Measurements from ENCODE around the gene ZNF511. TPM values are rescaled to one million over a fixed set of nuclear protein-coding genes. Genes with fewer than 3 reads are reported as not detected.

Gene ZNF511
- total RNA-seq, 2 experiments from 2014 or later = 58.0 to 60.1 TPM

DNA sequence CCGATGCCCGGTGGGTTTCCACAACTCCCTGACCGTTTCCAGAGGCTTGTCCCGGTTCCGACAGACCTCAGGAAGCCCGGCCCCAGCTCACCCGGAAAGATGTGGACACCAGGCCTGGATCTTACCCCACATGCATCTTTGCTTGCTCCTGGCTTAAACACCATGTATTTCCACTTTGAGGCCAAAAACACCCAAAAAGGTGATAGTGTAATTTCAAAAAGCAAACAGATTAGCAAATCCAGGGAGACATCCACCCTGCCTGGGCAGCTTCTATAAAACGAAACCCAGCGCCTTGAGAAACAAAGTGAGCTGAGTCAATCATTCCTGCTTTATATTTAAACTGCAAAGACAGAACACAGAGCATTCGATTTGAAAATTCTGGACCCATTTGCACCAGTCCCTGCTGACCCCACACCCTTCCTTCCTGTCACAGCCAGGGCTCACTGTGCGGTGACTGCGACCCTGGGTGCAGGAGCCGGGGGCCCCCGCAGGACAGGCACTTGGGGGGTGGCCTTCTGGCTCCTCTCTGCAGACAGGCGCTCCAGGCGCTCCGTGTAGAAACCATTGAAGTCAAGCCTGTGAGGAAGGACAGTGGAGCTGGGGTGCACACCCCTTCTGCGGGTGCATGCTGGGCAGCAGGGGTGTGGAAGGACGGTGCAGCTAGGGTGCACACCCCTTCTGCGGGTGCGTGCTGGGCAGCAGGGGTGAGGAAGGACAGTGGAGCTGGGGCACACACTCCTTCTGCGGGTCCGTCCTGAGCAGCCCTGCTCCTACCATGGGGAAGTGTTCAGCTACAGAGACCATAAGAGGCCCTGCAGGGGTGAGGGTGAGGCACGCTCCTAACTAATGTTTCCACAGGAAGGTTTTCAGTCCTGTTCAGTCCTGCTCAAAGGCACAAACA lies 29.1 kb upstream of the ZNF511 start:
- H3K27me3 Mint-ChIP-seq = no peaks in the 10 kb centered on the region
- peaks cover 4% of the 10 kb centered on the region for H3K36me3 Mint-ChIP-seq (ENCODE audit: low read depth)
- no peaks in the 10 kb centered on the region for H3K9me3 Mint-ChIP-seq
- H3K4me3 Mint-ChIP-seq = no peak overlapping the region
- no peak for ATAC-seq
- peaks cover 26% of the 10 kb centered on the region for H3K4me1 Mint-ChIP-seq (ENCODE audit: low read depth)
- intact Hi-C loops (cut with micrococcal nuclease) = no loop called here
- ChIA-PET POLR2A (interaction anchor here (1.2 to 6.1 kb wide), 5 partner anchors 14 to 30 kb away, joined by 3 to 46 read pairs (median 4); no protein-coding TSS in a partner anchor), CTCF (interaction anchor here (0.7 to 1.3 kb wide), 3 partner anchors 25 to 119 kb away, joined by 3 to 5 read pairs (median 3); no protein-coding TSS in a partner anchor)
- no peak overlapping the region for H3K27ac Mint-ChIP-seq
- DNase-seq = no peak
- TF ChIP-seq, protein P1, sequence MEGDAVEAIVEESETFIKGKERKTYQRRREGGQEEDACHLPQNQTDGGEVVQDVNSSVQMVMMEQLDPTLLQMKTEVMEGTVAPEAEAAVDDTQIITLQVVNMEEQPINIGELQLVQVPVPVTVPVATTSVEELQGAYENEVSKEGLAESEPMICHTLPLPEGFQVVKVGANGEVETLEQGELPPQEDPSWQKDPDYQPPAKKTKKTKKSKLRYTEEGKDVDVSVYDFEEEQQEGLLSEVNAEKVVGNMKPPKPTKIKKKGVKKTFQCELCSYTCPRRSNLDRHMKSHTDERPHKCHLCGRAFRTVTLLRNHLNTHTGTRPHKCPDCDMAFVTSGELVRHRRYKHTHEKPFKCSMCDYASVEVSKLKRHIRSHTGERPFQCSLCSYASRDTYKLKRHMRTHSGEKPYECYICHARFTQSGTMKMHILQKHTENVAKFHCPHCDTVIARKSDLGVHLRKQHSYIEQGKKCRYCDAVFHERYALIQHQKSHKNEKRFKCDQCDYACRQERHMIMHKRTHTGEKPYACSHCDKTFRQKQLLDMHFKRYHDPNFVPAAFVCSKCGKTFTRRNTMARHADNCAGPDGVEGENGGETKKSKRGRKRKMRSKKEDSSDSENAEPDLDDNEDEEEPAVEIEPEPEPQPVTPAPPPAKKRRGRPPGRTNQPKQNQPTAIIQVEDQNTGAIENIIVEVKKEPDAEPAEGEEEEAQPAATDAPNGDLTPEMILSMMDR (IDR thresholded peaks at IDR 0.05) = no peak

DNA sequence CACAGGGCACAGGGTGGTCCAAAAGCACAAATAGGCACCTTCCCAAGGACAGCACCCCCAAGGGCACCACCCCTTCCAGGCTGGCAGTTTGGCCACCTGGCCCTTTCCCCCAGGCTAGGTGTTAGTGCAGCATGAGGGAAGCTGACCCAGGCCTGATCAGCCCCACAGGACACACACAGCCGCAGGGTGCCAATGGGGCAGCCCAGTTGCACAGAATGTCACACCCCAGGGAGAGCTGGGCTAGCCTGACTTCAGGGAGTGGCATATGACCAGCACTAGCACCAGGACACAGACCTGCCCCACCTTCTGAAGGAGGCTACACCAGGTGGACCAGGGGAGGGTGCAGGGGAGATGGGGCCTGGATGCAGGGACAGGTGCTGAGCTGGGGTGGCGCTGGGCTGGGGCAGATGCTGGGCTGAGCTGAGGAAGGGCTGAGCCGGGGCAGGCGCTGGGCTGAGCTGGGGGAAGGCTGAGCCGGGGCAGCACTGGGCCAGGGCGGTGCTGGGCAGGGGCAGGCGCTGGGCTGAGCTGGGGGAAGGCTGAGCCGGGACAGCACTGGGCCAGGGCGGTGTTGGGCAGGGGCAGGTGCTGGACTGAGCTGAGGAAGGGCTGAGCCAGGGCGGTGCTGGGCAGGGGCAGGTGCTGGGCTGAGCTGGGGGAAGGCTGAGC lies 28.2 kb upstream of the ZNF511 start:
- H3K36me3 Mint-ChIP-seq (ENCODE audit: low read depth) = peaks cover 10% of the 10 kb centered on the region
- H3K27me3 Mint-ChIP-seq = no peaks in the 10 kb centered on the region
- ChIA-PET CTCF (interaction anchor here (1.3 kb wide), 2 partner anchors 24 to 27 kb away, joined by 4 to 5 read pairs; no protein-coding TSS in a partner anchor), POLR2A (interaction anchor here (1.3 kb wide), 1 partner anchor 15 kb away, joined by 3 read pairs; no protein-coding TSS in a partner anchor)
- no peaks in the 10 kb centered on the region for H3K9me3 Mint-ChIP-seq
- no peak overlapping the region for H3K27ac Mint-ChIP-seq
- DNase-seq (no peak), ATAC-seq (no peak)
- peaks cover 26% of the 10 kb centered on the region for H3K4me1 Mint-ChIP-seq (ENCODE audit: low read depth)
- TF ChIP-seq, protein P1 (IDR thresholded peaks at IDR 0.05) = no peak
- no peak overlapping the region for H3K4me3 Mint-ChIP-seq
- intact Hi-C loops (cut with micrococcal nuclease) = no loop called here

DNA sequence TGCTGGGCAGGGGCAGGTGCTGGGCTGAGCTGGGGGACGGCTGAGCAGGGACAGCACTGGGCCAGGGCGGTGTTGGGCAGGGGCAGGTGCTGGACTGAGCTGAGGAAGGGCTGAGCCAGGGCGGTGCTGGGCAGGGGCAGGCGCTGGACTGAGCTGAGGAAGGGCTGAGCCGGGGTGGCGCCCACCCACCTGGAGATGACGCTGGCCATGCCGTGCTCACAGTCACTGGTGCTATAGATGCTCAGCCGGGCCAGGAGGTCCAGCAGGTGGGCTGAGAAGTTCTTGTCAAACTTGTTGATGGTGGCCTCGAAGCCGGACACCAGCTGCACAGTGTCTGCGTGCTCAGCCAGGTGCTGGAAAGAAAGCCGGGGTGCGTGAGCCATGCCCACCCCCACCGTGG lies 27.6 kb upstream of the ZNF511 start:
- intact Hi-C loops (cut with micrococcal nuclease) = no loop called here
- ChIA-PET POLR2A (no interaction called here), CTCF (interaction anchor here (1.3 kb wide), 2 partner anchors 23 to 27 kb away, joined by 4 to 5 read pairs; no protein-coding TSS in a partner anchor)
- H3K4me3 Mint-ChIP-seq = no peak overlapping the region
- no peak for ATAC-seq
- no peak overlapping the region for H3K27ac Mint-ChIP-seq
- no peaks in the 10 kb centered on the region for H3K9me3 Mint-ChIP-seq
- TF ChIP-seq, protein P1 (IDR thresholded peaks at IDR 0.05) = no peak
- peaks cover 23% of the 10 kb centered on the region for H3K4me1 Mint-ChIP-seq (ENCODE audit: low read depth)
- no peaks in the 10 kb centered on the region for H3K27me3 Mint-ChIP-seq
- DNase-seq = no peak
- H3K36me3 Mint-ChIP-seq (ENCODE audit: low read depth) = peaks cover 15% of the 10 kb centered on the region

DNA sequence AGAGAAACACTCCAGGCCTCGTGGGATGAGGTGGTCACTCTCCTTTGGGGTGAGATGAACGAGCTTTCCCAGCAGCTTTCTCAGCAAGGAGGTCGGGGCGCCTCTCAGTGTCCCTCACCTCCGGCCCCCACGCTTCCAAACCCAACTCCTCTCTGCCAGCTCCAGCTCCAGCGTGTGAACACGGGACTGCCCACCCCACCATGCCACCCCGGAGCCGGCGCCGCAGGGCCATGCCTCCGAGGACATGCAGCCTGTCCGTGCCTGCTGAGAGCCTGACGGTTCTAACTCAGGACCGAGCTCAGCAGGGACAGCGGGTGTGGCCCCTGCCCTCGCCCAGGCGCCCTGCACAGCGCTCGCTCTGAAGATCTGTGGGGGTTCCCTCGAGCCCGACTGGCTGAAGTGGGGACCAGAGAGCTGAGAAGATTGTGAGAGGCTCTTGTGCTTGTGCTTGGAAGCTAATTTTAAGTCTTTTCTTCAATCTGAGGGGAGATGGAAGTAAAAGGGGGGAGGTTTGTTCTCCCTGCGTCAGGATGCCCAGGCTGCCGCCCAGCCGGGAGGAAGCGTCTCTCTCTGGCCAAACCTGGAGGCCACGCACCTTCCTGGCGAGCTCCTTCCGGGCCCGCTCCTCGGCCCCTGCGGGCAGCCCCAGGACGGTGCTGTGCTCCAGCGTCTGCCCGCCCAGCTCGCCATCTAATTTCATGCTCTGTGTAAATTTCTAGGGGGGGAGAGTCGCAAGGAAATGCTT lies 26.9 kb upstream of the ZNF511 start:
- no peak for ATAC-seq
- Mint-ChIP-seq H3K4me3 (no peak overlapping the region), H3K9me3 (no peaks in the 10 kb centered on the region), H3K4me1 (ENCODE audit: low read depth) (peaks cover 23% of the 10 kb centered on the region), H3K36me3 (ENCODE audit: low read depth) (peaks cover 21% of the 10 kb centered on the region), H3K27ac (no peak overlapping the region), H3K27me3 (no peaks in the 10 kb centered on the region)
- ChIA-PET CTCF (interaction anchor here (1.3 kb wide), 1 partner anchor 26 kb away, joined by 4 read pairs; no protein-coding TSS in a partner anchor), POLR2A (interaction anchor here (0.8 kb wide), 1 partner anchor 24 kb away, joined by 3 read pairs; no protein-coding TSS in a partner anchor)
- no peak for DNase-seq
- TF ChIP-seq, protein P1 (IDR thresholded peaks at IDR 0.05) = no peak
- intact Hi-C loops (cut with micrococcal nuclease) = no loop called here

Measured in activated CD8-positive, alpha-beta T cell treated with anti-CD3 and anti-CD28 coated beads for 36 hours (primary cell).